Hematopoietic multipotent progenitor cell (in vitro differentiated cells): ENCODE results near the gene BCAN. TPM values are rescaled to one million over a fixed set of nuclear protein-coding genes. Genes with fewer than 3 reads are reported as not detected.
A peak's percentile ranks its signal among the peaks of the same experiment; 100 is the strongest.

Experiments
- DNase-seq, 3 donors: peaks; one replicate each; pipeline ENCODE4 v3.0.0-alpha.2; 2011 to 2015; ENCODE audit warnings: low read depth in 2 of 3, low spot score in 2 of 3
- total RNA-seq: library from RNA; depleted of rRNA; stranded (reverse); fragments of >200 nt; gene quantifications from one replicate; pipeline ENCODE4 v1.2.3, GENCODE V29; 2012

The BCAN gene
- total RNA-seq, 1 donor: under 0.01 TPM

DNA sequence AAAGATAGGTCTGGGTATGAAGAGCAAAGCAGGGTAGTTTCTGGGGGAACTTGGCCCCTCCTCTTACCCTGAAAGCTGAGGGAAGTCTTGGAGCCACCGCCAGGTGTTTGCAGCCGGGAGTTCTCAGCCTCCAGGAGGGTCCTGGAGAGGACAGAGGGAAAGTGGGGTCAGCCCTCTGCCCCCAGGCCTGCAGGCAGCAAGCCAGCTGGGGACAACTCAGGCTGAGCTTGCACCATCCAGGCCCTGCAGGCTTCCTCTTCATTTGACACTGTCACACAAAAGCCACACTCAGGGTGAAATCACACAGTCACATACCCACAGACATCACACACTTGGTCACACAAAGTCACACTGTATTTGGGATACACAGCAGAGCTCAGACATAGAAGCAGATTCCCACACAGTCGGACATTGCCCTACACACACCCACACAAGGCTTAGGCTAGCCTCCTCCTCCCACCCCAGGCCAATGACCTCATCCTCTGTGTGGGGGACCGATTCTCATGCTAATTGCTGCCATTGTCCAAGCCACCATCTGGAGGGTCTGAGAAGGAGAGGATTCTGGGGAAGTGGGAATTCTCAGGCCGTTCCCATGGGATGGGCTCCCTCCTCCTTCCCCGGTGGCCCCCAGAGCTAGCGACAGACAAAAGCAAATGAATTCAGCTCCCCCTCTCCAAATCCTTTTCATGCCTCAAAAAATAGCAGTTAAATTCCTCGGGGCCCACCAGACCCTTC, 31.6 kb downstream of the BCAN start:
- no peak for DNase-seq

GRCh38 chr1:156675210-156676113, 33.5 kb downstream of the BCAN start:
- DNase-seq: no peak

GRCh38 chr1:156676114-156676819, 34.4 kb downstream of the BCAN start:
- no peak for DNase-seq

DNA sequence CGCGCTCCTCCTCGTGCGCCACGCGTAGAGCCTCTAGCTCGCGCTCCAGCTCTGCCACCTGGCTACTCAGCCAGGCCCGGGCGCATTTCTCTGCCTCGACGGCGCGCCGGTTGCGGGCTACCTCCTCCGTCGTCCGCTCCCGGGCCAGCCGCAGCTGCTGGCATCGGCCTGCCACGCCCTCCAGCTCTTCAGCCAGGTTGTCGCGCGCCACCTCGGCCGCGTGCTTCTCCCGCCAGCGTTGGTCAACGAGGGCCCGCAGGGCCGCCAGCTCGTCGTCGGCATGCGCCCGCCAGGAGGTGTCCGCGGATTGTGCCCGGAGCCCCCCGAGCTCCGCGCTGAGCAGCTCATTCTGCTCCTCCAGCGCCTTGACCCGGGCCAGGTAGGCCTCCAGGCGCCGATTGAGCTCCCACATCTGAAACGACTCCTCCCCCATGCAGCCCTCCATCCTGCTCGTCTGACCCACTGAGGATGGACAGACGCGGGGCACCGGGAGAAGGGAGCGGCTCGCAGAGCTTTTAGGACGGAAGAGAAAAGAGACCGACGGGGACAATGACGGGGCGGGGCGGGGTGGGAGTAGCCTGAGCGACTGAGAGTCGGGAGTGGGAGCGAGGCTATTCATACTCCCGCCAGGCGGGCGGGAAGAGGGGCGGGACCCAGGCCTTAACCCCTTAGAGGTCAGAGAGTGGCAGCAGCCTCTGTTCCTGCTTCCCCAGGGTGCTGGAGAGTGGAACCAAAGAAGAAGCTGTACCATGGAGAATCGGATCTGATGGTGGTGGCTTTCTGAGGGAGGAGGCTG, 35.1 kb downstream of the BCAN start, which contains the start of gene NES:
NES (minus strand) TSS at position 588 of the 796 bp plus-strand sequence; CDS start at position 445, 143 bp downstream.
- no peak for DNase-seq

- peak in 2 of 3 donors; percentile 59 to 62 for DNase-seq
Observed at GRCh38 chr1:156677616-156678596, 36.0 kb downstream of the BCAN start.

- no peak for DNase-seq
Observed at GRCh38 chr1:156680056-156680455, 38.1 kb downstream of the BCAN start.

DNA sequence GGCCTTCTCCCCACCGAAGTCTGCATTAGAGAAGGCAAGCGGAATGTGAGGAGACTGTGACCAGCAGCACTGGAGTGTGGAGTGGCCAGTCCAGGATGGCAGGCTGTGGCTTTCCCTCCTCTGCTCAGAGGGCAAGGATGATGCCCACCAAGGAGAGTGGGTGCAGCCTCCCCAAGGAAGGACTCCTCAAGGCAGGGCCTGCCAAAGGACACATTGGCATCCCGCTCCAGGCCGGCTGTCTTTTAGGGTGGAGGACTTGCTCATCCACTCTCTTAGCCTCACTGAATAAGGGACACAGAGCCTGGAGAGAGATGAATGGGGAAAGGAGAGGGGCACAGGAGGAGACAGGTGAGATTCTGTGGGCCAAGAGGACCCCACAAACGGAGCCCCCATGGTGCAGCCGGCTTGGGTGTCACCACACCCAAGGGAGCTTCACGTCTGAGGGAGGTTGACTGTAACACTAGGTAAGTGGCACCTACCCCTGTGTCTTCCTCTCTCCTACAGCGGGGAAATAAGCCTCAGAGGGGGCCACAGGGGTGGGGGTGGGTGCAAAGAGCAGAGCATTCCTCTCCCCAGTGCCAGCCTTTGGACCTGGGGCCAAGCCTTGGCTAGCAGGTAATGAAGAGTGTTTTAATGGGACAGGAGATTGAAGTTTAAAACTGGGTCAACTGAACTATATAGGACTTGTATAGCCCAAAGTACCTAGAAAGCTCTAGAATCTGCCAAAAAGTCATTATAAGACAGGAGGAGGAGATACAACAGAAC, 39.5 kb downstream of the BCAN start:
- no peak for DNase-seq

GRCh38 chr1:156682166-156682890, 40.4 kb downstream of the BCAN start:
- no peak for DNase-seq

DNA sequence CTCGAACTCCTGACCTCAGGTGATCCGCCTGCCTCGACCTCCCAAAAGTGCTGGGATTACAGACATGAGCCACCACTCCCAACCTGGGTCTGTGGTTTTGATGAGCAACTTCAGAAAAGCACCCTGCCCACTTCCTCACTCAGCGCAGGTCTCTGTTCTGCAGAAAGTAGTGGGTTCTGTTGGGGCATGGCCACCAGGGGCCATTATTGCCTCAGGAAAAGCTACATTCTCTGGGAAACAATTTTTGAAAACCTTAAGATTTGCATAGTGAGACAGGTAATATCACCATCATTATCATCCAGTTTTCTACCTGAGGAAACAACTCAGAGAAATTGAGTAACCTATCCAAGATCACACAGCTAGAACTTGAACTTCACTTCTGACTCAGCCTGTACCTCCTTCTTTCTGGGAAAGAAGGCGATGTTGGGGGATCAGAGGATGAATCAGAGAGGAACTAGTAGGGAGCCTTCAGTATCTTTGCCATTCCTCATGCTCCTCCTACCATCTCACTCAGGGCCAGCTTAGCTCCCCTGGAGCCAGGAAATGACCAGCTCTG, 42.4 kb downstream of the BCAN start:
- no peak for DNase-seq

DNA sequence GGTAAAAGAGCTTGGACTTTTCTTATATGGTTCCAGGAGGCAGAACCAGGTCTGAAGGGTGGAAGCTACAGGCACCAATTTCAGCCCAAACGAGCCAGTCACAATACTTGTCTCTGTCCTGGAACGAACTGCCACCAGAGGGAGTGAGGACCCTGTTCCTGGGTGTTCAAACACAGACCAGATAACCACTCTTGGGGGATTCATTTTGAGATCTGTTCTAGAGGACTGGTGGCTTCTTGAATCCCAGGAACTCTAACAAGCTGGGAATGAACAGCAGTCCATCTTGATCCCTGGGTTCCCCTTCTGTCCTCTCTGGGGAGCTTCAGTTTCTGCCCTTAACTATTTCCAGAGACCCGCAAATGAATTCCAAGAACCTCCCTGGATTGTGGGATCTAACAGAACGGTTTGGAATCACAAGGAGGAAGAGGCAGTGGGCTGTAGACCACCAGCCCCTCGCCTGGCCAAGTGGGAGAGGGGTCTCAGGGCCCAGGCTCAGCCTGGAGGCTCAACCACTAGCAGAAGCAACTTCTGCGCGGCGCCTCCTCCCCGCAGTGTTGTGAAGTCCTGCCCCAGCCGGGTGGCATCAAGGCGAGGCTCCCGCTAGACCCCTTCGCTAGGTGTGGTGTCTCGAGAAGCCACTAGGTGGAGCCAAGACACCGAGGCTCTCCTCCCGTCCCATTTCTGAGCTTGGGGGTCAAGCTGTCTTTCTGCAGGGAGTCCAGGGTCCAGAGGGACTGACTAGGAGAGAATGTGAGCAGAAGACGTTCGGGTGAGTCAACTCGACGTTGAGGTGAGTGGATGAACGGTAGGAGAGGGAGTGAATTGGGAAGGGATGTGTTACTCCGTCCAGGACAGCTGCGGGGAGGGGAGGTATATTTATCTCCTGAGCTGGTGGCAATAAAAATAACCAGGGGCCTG, 47.4 kb downstream of the BCAN start:
- peak; percentile 47 to 87 (median 77) for DNase-seq

DNA sequence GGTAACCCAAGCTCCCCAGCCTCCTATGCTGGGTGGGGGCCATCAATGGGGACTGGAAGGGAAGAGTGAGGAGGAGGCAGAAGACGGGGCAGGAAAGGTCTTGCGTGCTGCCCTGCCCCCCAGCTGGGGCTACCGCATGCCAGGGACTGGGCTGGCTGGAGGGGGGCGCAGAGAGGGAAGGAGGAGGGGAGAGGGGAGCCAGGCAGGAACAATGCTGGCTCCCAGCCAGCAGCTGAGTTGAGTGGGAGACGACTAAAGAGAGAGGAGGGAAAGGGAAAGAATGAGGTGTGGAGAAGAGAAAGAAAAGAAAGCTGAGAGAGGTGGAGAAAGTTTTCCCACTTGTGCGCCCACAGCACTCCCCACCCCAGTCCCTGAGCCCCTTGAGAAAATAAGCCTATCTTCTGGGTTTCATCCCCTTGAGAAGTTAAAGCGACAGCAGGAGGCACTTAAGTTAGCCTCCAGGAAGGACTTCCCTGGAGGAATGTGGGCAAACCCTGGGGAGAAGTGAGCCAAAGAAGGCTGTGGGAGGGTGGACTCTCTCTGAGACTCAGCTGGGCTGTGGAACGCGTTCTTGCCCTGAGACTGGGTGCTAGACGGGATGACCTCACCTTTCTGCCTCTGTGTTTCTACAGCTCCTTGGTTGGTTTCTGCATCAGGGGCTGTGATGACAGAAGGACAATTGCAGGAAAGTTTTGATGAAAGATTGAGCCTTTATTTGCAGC, 48.2 kb downstream of the BCAN start:
- DNase-seq: no peak

GRCh38 chr1:156690675-156691036, 48.7 kb downstream of the BCAN start:
- no peak for DNase-seq

DNA sequence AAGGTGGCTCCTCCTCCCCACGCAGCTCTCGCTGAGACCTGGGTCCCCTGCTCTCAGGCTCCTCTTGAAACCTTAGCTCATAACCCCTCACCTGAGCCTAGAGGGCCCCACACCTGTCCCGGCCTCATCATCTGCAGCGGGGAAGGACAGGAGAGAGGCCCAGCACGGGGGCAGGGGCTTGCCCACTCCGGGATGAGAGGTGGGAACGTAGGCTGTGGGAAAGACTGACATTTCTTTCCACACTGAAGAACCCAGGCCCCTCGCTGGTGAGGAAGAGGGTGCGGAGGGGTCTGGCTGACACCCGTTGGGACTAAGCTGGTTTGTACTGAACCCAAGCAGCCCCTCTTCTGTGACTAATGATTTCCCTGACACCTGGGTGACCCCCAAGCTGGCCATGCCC, 49.3 kb downstream of the BCAN start:
- no peak for DNase-seq

GRCh38 chr1:156691665-156692440, 49.9 kb downstream of the BCAN start:
- no peak for DNase-seq

DNA sequence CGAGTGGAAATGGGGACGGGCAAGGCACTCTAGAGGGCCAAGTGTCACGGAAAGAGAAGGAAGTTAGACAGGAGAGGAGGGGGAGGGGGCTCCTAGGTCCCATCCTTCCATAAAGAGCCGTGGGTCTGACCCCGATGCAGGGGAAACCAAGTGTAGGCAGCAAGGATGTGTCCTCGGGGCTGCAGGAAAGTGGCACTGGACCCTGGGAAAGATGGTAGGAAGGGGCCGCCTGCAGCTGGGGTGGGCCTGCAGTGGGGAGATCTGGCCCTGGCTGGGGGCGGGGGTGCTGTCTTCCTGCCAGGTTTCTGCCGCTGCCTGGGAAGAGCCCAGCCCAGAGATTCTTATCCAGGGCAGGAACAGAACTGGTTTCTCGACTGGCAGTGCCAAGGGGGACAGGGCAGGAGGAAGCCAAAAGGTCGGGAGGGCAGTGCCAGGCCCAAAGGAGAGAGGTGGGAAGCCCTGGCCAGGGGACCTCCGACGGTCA, 50.6 kb downstream of the BCAN start:
- DNase-seq: no peak
